ENCODE measurements around the gene CFAP299. TPM values are rescaled to one million over a fixed set of nuclear protein-coding genes. Genes with fewer than 3 reads are reported as not detected.
"Not testable (repeated sequence)": the region's sequence is repeated elsewhere in the genome, so short reads cannot be mapped to it uniquely, and the experiment has no call there.

CFAP299 gene
- polyA plus RNA-seq, 12 donors, result 0.17 to 0.36 (median 0.28) TPM; not detected in 8

- DNase-seq, result no peak
Observed at GRCh38 chr4:80711956-80712355, 376.4 kb downstream of the CFAP299 start.

- no peak for DNase-seq
Observed at GRCh38 chr4:80713409-80713808, 377.9 kb downstream of the CFAP299 start.

- no peak for DNase-seq
Observed at GRCh38 chr4:80717204-80717603, 381.7 kb downstream of the CFAP299 start.

- peak; percentile 43 for DNase-seq
Observed at GRCh38 chr4:80726471-80726870, 390.9 kb downstream of the CFAP299 start.

- DNase-seq, result no peak
Observed at GRCh38 chr4:80730158-80730557, 394.6 kb downstream of the CFAP299 start.

- DNase-seq, result no peak
Observed at GRCh38 chr4:80731436-80731835, 395.9 kb downstream of the CFAP299 start.

- no peak for DNase-seq
Observed at GRCh38 chr4:80732010-80732409, 396.5 kb downstream of the CFAP299 start.

GRCh38 chr4:80740375-80740774 lies 404.8 kb downstream of the CFAP299 start:
- DNase-seq, result no peak

- DNase-seq, result not testable (repeated sequence)
Observed at GRCh38 chr4:80749558-80749957, 414.0 kb downstream of the CFAP299 start.

GRCh38 chr4:80751200-80751599 lies 415.7 kb downstream of the CFAP299 start:
- DNase-seq, result no peak

- DNase-seq, result no peak
Observed at GRCh38 chr4:80767944-80768343, 432.4 kb downstream of the CFAP299 start.

GRCh38 chr4:80776168-80776567 lies 440.6 kb downstream of the CFAP299 start:
- no peak for DNase-seq

GRCh38 chr4:80781431-80781830 lies 445.9 kb downstream of the CFAP299 start:
- DNase-seq, result no peak

GRCh38 chr4:80787306-80787705 lies 451.8 kb downstream of the CFAP299 start:
- DNase-seq, result no peak

- peak; percentile 4 for DNase-seq
Observed at GRCh38 chr4:80788798-80789197, 453.3 kb downstream of the CFAP299 start.

- no peak for DNase-seq
Observed at GRCh38 chr4:80790152-80790551, 454.6 kb downstream of the CFAP299 start.

- DNase-seq, result not testable (repeated sequence)
Observed at GRCh38 chr4:80793660-80794059, 458.1 kb downstream of the CFAP299 start.

GRCh38 chr4:80798082-80798481 lies 462.6 kb downstream of the CFAP299 start:
- no peak for DNase-seq

- not testable (repeated sequence) for DNase-seq
Observed at GRCh38 chr4:80800719-80801118, 465.2 kb downstream of the CFAP299 start.

GRCh38 chr4:80803337-80803736 lies 467.8 kb downstream of the CFAP299 start:
- DNase-seq, result no peak

- DNase-seq, result no peak
Observed at GRCh38 chr4:80806472-80806871, 470.9 kb downstream of the CFAP299 start.

- no peak for DNase-seq
Observed at GRCh38 chr4:80809039-80809729, 473.7 kb downstream of the CFAP299 start.

- no peak for DNase-seq
Observed at GRCh38 chr4:80811406-80811805, 475.9 kb downstream of the CFAP299 start.

- no peak for DNase-seq
Observed at GRCh38 chr4:80812145-80812544, 476.6 kb downstream of the CFAP299 start.

Data from muscle of arm (tissue), 12 donors.